ENCODE data around the gene PSMB4. TPM values are rescaled to one million over a fixed set of nuclear protein-coding genes. Genes with fewer than 3 reads are reported as not detected.

The PSMB4 gene
- total RNA-seq, 4 donors from 2014 or later: 259 to 324 (median 291) TPM

GRCh38 chr1:151369302-151369610 is 30.1 kb upstream of the PSMB4 start:
- H3K27ac ChIP-seq: peak overlapping the region in 3 of 4 donors; percentile 79 to 85 (median 82)
- no peak for ATAC-seq
- DNase-seq: no peak
- in situ Hi-C loops (cut with MboI; ENCODE audit: low sequenced_read_pairs in 4 of 4): no loop called here
- no peaks in the 10 kb centered on the region for H3K27me3 ChIP-seq
- no peak overlapping the region for H3K4me3 ChIP-seq
- H3K9me3 ChIP-seq: no peaks in the 10 kb centered on the region
- peaks cover 0 to 30% of the 10 kb centered on the region in 2 donors for H3K36me3 ChIP-seq
- intact Hi-C loops (cut with DNase I; ENCODE audit: low total_unique reads): no loop called here
- H3K4me1 ChIP-seq: peaks cover 40 to 54% of the 10 kb centered on the region in 2 donors
- no peak for TF ChIP-seq CTCF (IDR thresholded peaks at IDR 0.05 in 4 of 5, conservative IDR thresholded peaks at IDR 0.05 in 1 of 5)
- TF ChIP-seq POLR2A (IDR thresholded peaks at IDR 0.05): no peak

GRCh38 chr1:151369621-151370048 is 29.7 kb upstream of the PSMB4 start:
- Histone ChIP-seq H3K4me1 (peaks cover 40 to 54% of the 10 kb centered on the region in 2 donors), H3K4me3 (no peak overlapping the region), H3K9me3 (no peaks in the 10 kb centered on the region), H3K27ac (peak overlapping the region; percentile 79 to 85 (median 84)), H3K27me3 (no peaks in the 10 kb centered on the region), H3K36me3 (peaks cover 0 to 26% of the 10 kb centered on the region in 2 donors)
- DNase-seq (no peak), ATAC-seq (no peak)
- in situ Hi-C loops (cut with MboI; ENCODE audit: low sequenced_read_pairs in 4 of 4): no loop called here
- TF ChIP-seq POLR2A (IDR thresholded peaks at IDR 0.05) (no peak), CTCF (IDR thresholded peaks at IDR 0.05 in 4 of 5, conservative IDR thresholded peaks at IDR 0.05 in 1 of 5) (no peak)
- intact Hi-C loops (cut with DNase I; ENCODE audit: low total_unique reads): loop anchor here (2.0 kb wide), 1 partner anchor 29 kb away; the partner anchor contains the start of gene PSMB4

- Histone ChIP-seq H3K36me3 (peaks cover 0 to 19% of the 10 kb centered on the region in 2 donors), H3K27ac (peak overlapping the region; percentile 79 to 85 (median 84)), H3K4me1 (peaks cover 40 to 54% of the 10 kb centered on the region in 2 donors), H3K9me3 (no peaks in the 10 kb centered on the region), H3K27me3 (no peaks in the 10 kb centered on the region), H3K4me3 (no peak overlapping the region)
- TF ChIP-seq POLR2A (IDR thresholded peaks at IDR 0.05) (no peak), CTCF (IDR thresholded peaks at IDR 0.05 in 4 of 5, conservative IDR thresholded peaks at IDR 0.05 in 1 of 5) (no peak)
- DNase-seq: peak in 1 of 2 donors; percentile 33
- ATAC-seq: no peak
- in situ Hi-C loops (cut with MboI; ENCODE audit: low sequenced_read_pairs in 4 of 4): no loop called here
- intact Hi-C loops (cut with DNase I; ENCODE audit: low total_unique reads): loop anchor here (2.0 kb wide), 1 partner anchor 28 kb away; the partner anchor contains the start of gene PSMB4
These were observed 29.0 kb upstream of the PSMB4 start for GRCh38 chr1:151370211-151370911.

GRCh38 chr1:151371370-151372057 is 27.9 kb upstream of the PSMB4 start:
- Histone ChIP-seq H3K4me3 (peak overlapping the region; percentile 53 to 63 (median 60)), H3K27me3 (no peaks in the 10 kb centered on the region), H3K27ac (peak overlapping the region; percentile 79 to 85 (median 84)), H3K9me3 (no peaks in the 10 kb centered on the region), H3K36me3 (peaks cover 0 to 7% of the 10 kb centered on the region in 2 donors), H3K4me1 (peaks cover 40 to 54% of the 10 kb centered on the region in 2 donors)
- intact Hi-C loops (cut with DNase I; ENCODE audit: low total_unique reads) (loop anchor here (2.0 kb wide), 1 partner anchor 27 kb away; the partner anchor contains the start of gene PSMB4), in situ Hi-C loops (cut with MboI; ENCODE audit: low sequenced_read_pairs in 4 of 4) (no loop called here)
- TF ChIP-seq CTCF (IDR thresholded peaks at IDR 0.05 in 4 of 5, conservative IDR thresholded peaks at IDR 0.05 in 1 of 5): no peak
- TF ChIP-seq POLR2A (IDR thresholded peaks at IDR 0.05): no peak
- peak; percentile 61 to 63 for ATAC-seq
- DNase-seq: peak; percentile 55 to 69

Measured in gastrocnemius medialis (tissue), 4 donors.